Measurements from ENCODE around the gene ADAMTS17.

GRCh38 chr15:100332231-100332630, 9.5 kb downstream of the ADAMTS17 start:
- TF ChIP-seq POLR2AphosphoS5 (IDR thresholded peaks at IDR 0.05; ENCODE audit: low read depth, low read length) = no peak
- TF ChIP-seq POLR2A (IDR thresholded peaks at IDR 0.05; ENCODE audit: low read depth, low read length) = no peak
- TF ChIP-seq TAF1 (IDR thresholded peaks at IDR 0.05; ENCODE audit: borderline replicate concordance, low read depth, low read length) = no peak
